Measurements from ENCODE around the gene RASSF3. TPM values are rescaled to one million over a fixed set of nuclear protein-coding genes. Genes with fewer than 3 reads are reported as not detected.

RASSF3 gene
- total and polyA plus RNA-seq, 10 of the 15 experiments (the other 5 are each of a cell fraction or from before 2014, with no cell fraction given) = 6.9 to 62.4 (median 30.3) TPM

GRCh38 chr12:64723630-64724029, 113.3 kb downstream of the RASSF3 start:
- no TSS peak for BruUV-seq (replicated peaks)
- H3K79me2 ChIP-seq (ENCODE audit: control insufficient read depth, insufficient read depth, low read length) = no peaks in the 10 kb centered on the region
- 78% methylated on average over 2 of the region's 2 CpGs for WGBS (ENCODE audit: insufficient coverage, insufficient replicate concordance, low lambda C conversion rate, missing lambda C conversion rate)
- ChIA-PET SMC1A (ENCODE audit: uncharacterized antibody, unreplicated experiment) (interaction anchor here (0.9 kb wide), 1 partner anchor 12 kb away, joined by 3 read pairs; no protein-coding TSS in a partner anchor), RAD21 (ENCODE audit: unreplicated experiment) (no interaction called here), POLR2A (no interaction called here), CTCF (interaction anchor here (1.2 kb wide), 1 partner anchor 72 kb away, joined by 4 read pairs; no protein-coding TSS in a partner anchor)
- no peak overlapping the region for H3K4me3 ChIP-seq
- FAIRE-seq (no peak), ATAC-seq (no peak), DNase-seq (ENCODE audit: low read depth, low spot score) (no peak)
- H4K20me1 ChIP-seq (ENCODE audit: control insufficient read depth, insufficient read depth) = no peaks in the 10 kb centered on the region
- no peaks in the 10 kb centered on the region for H3K9me3 ChIP-seq (replicated peaks; ENCODE audit: control insufficient read depth, insufficient read depth, low read length)
- peaks cover 0 to 3% of the 10 kb centered on the region in 2 experiments; a peak in 1 of 4 replicates for H3K36me3 ChIP-seq (ENCODE audit: control insufficient read depth in 2 of 2, insufficient read depth in 2 of 2, low read length in 1 of 2)
- H3K27me3 ChIP-seq (replicated peaks in 1 of 2; ENCODE audit: control insufficient read depth in 2 of 2, insufficient read depth in 2 of 2, low read length in 1 of 2) = no peaks in the 10 kb centered on the region
- no peak overlapping the region for H3K9ac ChIP-seq (ENCODE audit: control insufficient read depth, insufficient read depth, low read length)
- in situ Hi-C loops (cut with MboI) = no loop called here
- intact Hi-C loops (cut with micrococcal nuclease; ENCODE audit: unreplicated experiment) = no loop called here
- H3K27ac ChIP-seq (ENCODE audit: control insufficient read depth, insufficient read depth) = no peak overlapping the region
- no peak overlapping the region for H3K4me2 ChIP-seq (ENCODE audit: control insufficient read depth, insufficient read depth)
- TF ChIP-seq KLF5 (IDR thresholded peaks at IDR 0.05; ENCODE audit: partially characterized antibody) (no peak), ZNF217 (IDR thresholded peaks at IDR 0.05) (no peak), PML (IDR thresholded peaks at IDR 0.05; ENCODE audit: low read length) (no peak), CREB1 (IDR thresholded peaks at IDR 0.05; ENCODE audit: low read depth) (no peak), ZBTB4 (CRISPR knock-in tag; IDR thresholded peaks at IDR 0.05) (no peak), MEF2A (IDR thresholded peaks at IDR 0.05; ENCODE audit: insufficient read depth, low read depth, low read length) (no peak), BHLHE40 (IDR thresholded peaks at IDR 0.05; ENCODE audit: borderline replicate concordance in 1 of 2, low read depth in 2 of 2, low read length in 1 of 2) (no peak), SMC3 (IDR thresholded peaks at IDR 0.05; ENCODE audit: borderline replicate concordance, low read length) (no peak), BCL11A (IDR thresholded peaks at IDR 0.05; ENCODE audit: low read depth, low read length) (no peak), PKNOX1 (IDR thresholded peaks at IDR 0.05) (no peak), MLLT1 (IDR thresholded peaks at IDR 0.05) (no peak), SKIL (IDR thresholded peaks at IDR 0.05; ENCODE audit: low read depth, poor library complexity, severe bottlenecking) (no peak), SIN3A (IDR thresholded peaks at IDR 0.05; ENCODE audit: low read depth, low read length) (no peak), NR2F1 (conservative IDR thresholded peaks at IDR 0.05) (no peak), NFIC (IDR thresholded peaks at IDR 0.05; ENCODE audit: low read depth, low read length) (no peak), CBFB (IDR thresholded peaks at IDR 0.05; ENCODE audit: low read depth) (no peak), MXI1 (IDR thresholded peaks at IDR 0.05; ENCODE audit: low read depth, low read length) (no peak)
- H2AFZ ChIP-seq (ENCODE audit: control insufficient read depth, low read depth, low read length) = no peak overlapping the region
- no peaks in the 10 kb centered on the region for H3K4me1 ChIP-seq (ENCODE audit: control insufficient read depth, insufficient read depth, low read length)
